PFSK-1 (cell line): ENCODE data around the gene COMMD9.

ENCODE experiments used
- POLR2AphosphoS5 ChIP-seq: IDR thresholded peaks from 2 replicates; pipeline ENCODE4 v1.6.1; 2012; ENCODE audit warnings: low read depth, mild to moderate bottlenecking, control low read depth, low read length, moderate library complexity
- SIN3A ChIP-seq: IDR thresholded peaks from 2 replicates; pipeline ENCODE4 v1.6.1; 2012; ENCODE audit warnings: mild to moderate bottlenecking, low read length, moderate library complexity, borderline replicate concordance; ENCODE audit not compliant: insufficient read depth
- TAF1 ChIP-seq: IDR thresholded peaks from 2 replicates; pipeline ENCODE4 v1.6.1; 2012; ENCODE audit warnings: low read length, control low read depth, borderline replicate concordance; ENCODE audit not compliant: insufficient read depth
- TF ChIP-seq, protein P1 (sequence below), 2 experiments: IDR thresholded peaks; 2 replicates each; pipeline versions ENCODE4 v1.6.1 to v1.8.0; 2011 to 2012; ENCODE audit warnings: low read depth in 2 of 2, low read length in 2 of 2, control low read depth in 1 of 2, inconsistent platforms in 1 of 2, mild to moderate bottlenecking in 1 of 2, moderate library complexity in 1 of 2; ENCODE audit not compliant: insufficient read depth in 1 of 2

DNA sequence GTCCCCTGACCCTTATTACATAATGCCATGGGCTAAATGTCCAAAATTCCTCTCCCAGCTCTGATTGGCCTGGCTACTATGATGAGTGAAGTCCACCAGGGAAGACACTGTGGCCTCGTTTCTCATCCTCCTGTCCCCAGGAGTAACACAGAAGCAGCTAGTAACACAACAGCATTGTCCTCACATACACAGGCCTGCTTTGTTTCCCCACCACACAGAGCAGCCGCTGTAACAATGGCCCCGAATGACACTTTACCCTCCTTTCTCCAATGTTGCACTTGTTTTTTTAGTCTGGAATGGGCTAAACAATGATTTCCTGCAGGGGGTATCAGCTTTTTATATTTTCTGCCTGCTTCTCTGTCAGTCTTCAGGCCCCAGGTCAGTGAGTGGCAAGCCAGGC lies 6.7 kb upstream of the COMMD9 start, which contains the start of gene PRR5L:
- TF ChIP-seq TAF1: no peak
- no peak for TF ChIP-seq POLR2AphosphoS5
- no peak for TF ChIP-seq SIN3A
- TF ChIP-seq, protein P1, sequence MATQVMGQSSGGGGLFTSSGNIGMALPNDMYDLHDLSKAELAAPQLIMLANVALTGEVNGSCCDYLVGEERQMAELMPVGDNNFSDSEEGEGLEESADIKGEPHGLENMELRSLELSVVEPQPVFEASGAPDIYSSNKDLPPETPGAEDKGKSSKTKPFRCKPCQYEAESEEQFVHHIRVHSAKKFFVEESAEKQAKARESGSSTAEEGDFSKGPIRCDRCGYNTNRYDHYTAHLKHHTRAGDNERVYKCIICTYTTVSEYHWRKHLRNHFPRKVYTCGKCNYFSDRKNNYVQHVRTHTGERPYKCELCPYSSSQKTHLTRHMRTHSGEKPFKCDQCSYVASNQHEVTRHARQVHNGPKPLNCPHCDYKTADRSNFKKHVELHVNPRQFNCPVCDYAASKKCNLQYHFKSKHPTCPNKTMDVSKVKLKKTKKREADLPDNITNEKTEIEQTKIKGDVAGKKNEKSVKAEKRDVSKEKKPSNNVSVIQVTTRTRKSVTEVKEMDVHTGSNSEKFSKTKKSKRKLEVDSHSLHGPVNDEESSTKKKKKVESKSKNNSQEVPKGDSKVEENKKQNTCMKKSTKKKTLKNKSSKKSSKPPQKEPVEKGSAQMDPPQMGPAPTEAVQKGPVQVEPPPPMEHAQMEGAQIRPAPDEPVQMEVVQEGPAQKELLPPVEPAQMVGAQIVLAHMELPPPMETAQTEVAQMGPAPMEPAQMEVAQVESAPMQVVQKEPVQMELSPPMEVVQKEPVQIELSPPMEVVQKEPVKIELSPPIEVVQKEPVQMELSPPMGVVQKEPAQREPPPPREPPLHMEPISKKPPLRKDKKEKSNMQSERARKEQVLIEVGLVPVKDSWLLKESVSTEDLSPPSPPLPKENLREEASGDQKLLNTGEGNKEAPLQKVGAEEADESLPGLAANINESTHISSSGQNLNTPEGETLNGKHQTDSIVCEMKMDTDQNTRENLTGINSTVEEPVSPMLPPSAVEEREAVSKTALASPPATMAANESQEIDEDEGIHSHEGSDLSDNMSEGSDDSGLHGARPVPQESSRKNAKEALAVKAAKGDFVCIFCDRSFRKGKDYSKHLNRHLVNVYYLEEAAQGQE (IDR thresholded peaks at IDR 0.05; ENCODE audit: insufficient read depth in 1 of 2, low read depth in 2 of 2, low read length in 2 of 2): no peak
